Osteoblast (primary cell): Measurements from ENCODE around the gene CD40LG. TPM values are rescaled to one million over a fixed set of nuclear protein-coding genes. Genes with fewer than 3 reads are reported as not detected.

Experiments
- DNase-seq: peaks from one replicate; pipeline ENCODE4 v3.0.0; 2011; ENCODE audit warnings: low spot score, mixed read lengths; ENCODE audit not compliant: insufficient read length; ENCODE audit errors: missing footprints
- H2AFZ ChIP-seq: 2 replicates; pipeline ENCODE4 v1.6.0; 2011; ENCODE audit warnings: mild to moderate bottlenecking, low read length
- H3K27ac ChIP-seq: 2 replicates; pipeline ENCODE4 v1.5.1; 2011; ENCODE audit warnings: mild to moderate bottlenecking, low read depth, low read length, moderate library complexity
- H3K27me3 ChIP-seq: 2 replicates; pipeline ENCODE4 v1.6.0; 2012; ENCODE audit warnings: mild to moderate bottlenecking, control low read depth, inconsistent platforms, low read length, moderate library complexity; ENCODE audit not compliant: insufficient read depth
- H3K36me3 ChIP-seq: 2 replicates; pipeline ENCODE4 v1.5.1; 2011; ENCODE audit warnings: mild to moderate bottlenecking, low read length, control low read depth, moderate library complexity; ENCODE audit not compliant: insufficient read depth
- H3K4me1 ChIP-seq: 2 replicates; pipeline ENCODE4 v1.5.1; 2011; ENCODE audit warnings: mild to moderate bottlenecking, low read length, control low read depth, moderate library complexity; ENCODE audit not compliant: insufficient read depth
- H3K4me2 ChIP-seq: 2 replicates; pipeline ENCODE4 v1.6.0; 2011; ENCODE audit warnings: mild to moderate bottlenecking, low read length; ENCODE audit not compliant: insufficient read depth
- H3K4me3 ChIP-seq: fragments of 200-600 bp; sonication (generic); 3 replicates; pipeline ENCODE4 v1.5.1; 2012; ENCODE audit warnings: mild to moderate bottlenecking, low read length, inconsistent platforms; ENCODE audit not compliant: insufficient read depth
- H3K79me2 ChIP-seq: 2 replicates; pipeline ENCODE4 v1.6.0; 2012; ENCODE audit warnings: mild to moderate bottlenecking, low read length, control low read depth, inconsistent platforms; ENCODE audit not compliant: insufficient read depth
- H3K9me3 ChIP-seq: 2 replicates; pipeline ENCODE4 v1.5.1; 2011; ENCODE audit warnings: low read depth, low read length, control low read depth
- H4K20me1 ChIP-seq: 2 replicates; pipeline ENCODE4 v1.6.0; 2012; ENCODE audit warnings: mild to moderate bottlenecking, low read length, control low read depth; ENCODE audit not compliant: insufficient read depth
- total RNA-seq: library from RNA; depleted of rRNA; stranded (reverse); fragments of >200 nt; gene quantifications from 2 replicates; pipeline ENCODE4 v1.2.3, GENCODE V29; 2012
- TF ChIP-seq, protein P1 (sequence below): IDR thresholded peaks from 2 replicates; pipeline ENCODE4 v1.5.1; 2011; ENCODE audit warnings: mild to moderate bottlenecking, low read depth, low read length, moderate library complexity; ENCODE audit errors: extremely low read depth

The CD40LG gene
- total RNA-seq, 1 donor, result not detected

- no peak overlapping the region for H3K4me2 ChIP-seq
- no peak for DNase-seq
- no peaks in the 10 kb centered on the region for H4K20me1 ChIP-seq
- no peaks in the 10 kb centered on the region for H3K36me3 ChIP-seq
- no peaks in the 10 kb centered on the region for H3K79me2 ChIP-seq
- H3K9me3 ChIP-seq, result no peaks in the 10 kb centered on the region
- H3K27me3 ChIP-seq, result peaks cover 2% of the 10 kb centered on the region
- no peaks in the 10 kb centered on the region for H3K4me1 ChIP-seq
- H3K27ac ChIP-seq, result no peak overlapping the region
- H2AFZ ChIP-seq, result no peak overlapping the region
- H3K4me3 ChIP-seq, result no peak overlapping the region
- TF ChIP-seq, protein P1, sequence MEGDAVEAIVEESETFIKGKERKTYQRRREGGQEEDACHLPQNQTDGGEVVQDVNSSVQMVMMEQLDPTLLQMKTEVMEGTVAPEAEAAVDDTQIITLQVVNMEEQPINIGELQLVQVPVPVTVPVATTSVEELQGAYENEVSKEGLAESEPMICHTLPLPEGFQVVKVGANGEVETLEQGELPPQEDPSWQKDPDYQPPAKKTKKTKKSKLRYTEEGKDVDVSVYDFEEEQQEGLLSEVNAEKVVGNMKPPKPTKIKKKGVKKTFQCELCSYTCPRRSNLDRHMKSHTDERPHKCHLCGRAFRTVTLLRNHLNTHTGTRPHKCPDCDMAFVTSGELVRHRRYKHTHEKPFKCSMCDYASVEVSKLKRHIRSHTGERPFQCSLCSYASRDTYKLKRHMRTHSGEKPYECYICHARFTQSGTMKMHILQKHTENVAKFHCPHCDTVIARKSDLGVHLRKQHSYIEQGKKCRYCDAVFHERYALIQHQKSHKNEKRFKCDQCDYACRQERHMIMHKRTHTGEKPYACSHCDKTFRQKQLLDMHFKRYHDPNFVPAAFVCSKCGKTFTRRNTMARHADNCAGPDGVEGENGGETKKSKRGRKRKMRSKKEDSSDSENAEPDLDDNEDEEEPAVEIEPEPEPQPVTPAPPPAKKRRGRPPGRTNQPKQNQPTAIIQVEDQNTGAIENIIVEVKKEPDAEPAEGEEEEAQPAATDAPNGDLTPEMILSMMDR, result no peak
These were observed 21.1 kb upstream of the CD40LG start for GRCh38 chrX:136626891-136627290.

- H4K20me1 ChIP-seq, result no peaks in the 10 kb centered on the region
- DNase-seq, result no peak
- H3K36me3 ChIP-seq, result no peaks in the 10 kb centered on the region
- H3K4me3 ChIP-seq, result no peak overlapping the region
- no peak overlapping the region for H3K27ac ChIP-seq
- H3K79me2 ChIP-seq, result no peaks in the 10 kb centered on the region
- no peak overlapping the region for H3K4me2 ChIP-seq
- TF ChIP-seq, protein P1, result no peak
- peaks cover 3% of the 10 kb centered on the region for H3K27me3 ChIP-seq
- no peak overlapping the region for H2AFZ ChIP-seq
- H3K4me1 ChIP-seq, result no peaks in the 10 kb centered on the region
- no peaks in the 10 kb centered on the region for H3K9me3 ChIP-seq
These were observed 20.5 kb upstream of the CD40LG start for GRCh38 chrX:136627409-136627808.

- Histone ChIP-seq H3K4me3 (no peak overlapping the region), H3K27ac (no peak overlapping the region), H2AFZ (no peak overlapping the region), H3K4me2 (no peak overlapping the region), H3K27me3 (peaks cover 4% of the 10 kb centered on the region), H3K9me3 (no peaks in the 10 kb centered on the region), H3K36me3 (no peaks in the 10 kb centered on the region), H4K20me1 (no peaks in the 10 kb centered on the region), H3K79me2 (no peaks in the 10 kb centered on the region), H3K4me1 (no peaks in the 10 kb centered on the region)
- TF ChIP-seq, protein P1, result no peak
- DNase-seq, result no peak
These were observed 18.7 kb upstream of the CD40LG start for GRCh38 chrX:136629084-136629750.

- no peak overlapping the region for H3K27ac ChIP-seq
- TF ChIP-seq, protein P1, result no peak
- H3K79me2 ChIP-seq, result no peaks in the 10 kb centered on the region
- H3K27me3 ChIP-seq, result peaks cover 7% of the 10 kb centered on the region
- no peaks in the 10 kb centered on the region for H4K20me1 ChIP-seq
- no peak overlapping the region for H2AFZ ChIP-seq
- DNase-seq, result no peak
- no peaks in the 10 kb centered on the region for H3K4me1 ChIP-seq
- no peak overlapping the region for H3K4me2 ChIP-seq
- no peaks in the 10 kb centered on the region for H3K9me3 ChIP-seq
- H3K36me3 ChIP-seq, result no peaks in the 10 kb centered on the region
- H3K4me3 ChIP-seq, result no peak overlapping the region
These were observed 17.1 kb upstream of the CD40LG start for GRCh38 chrX:136630881-136631280.
